ENCODE data around the gene ATOH7.
"Not testable (repeated sequence)": the region's sequence is repeated elsewhere in the genome, so short reads cannot be mapped to it uniquely, and the experiment has no call there.

Gene ATOH7

GRCh38 chr10:68208424-68209042, 23.4 kb downstream of the ATOH7 start:
- DNase-seq (ENCODE audit: low read depth) = peak; percentile 85
- H3K4me3 ChIP-seq (ENCODE audit: low read depth, low read length) = no peak overlapping the region
- TF ChIP-seq CTCF (conservative IDR thresholded peaks at IDR 0.05; ENCODE audit: low read depth, low read length) = peak; percentile 76

- TF ChIP-seq CTCF (conservative IDR thresholded peaks at IDR 0.05; ENCODE audit: low read depth, low read length) = no peak
- DNase-seq (ENCODE audit: low read depth) = peak; percentile 30
These were observed 29.0 kb downstream of the ATOH7 start for GRCh38 chr10:68202960-68203353.

GRCh38 chr10:68196701-68197100, 35.2 kb downstream of the ATOH7 start:
- no peak overlapping the region for H3K4me3 ChIP-seq (ENCODE audit: low read depth, low read length)
- DNase-seq (ENCODE audit: low read depth) = no peak
- TF ChIP-seq CTCF (conservative IDR thresholded peaks at IDR 0.05; ENCODE audit: low read depth, low read length) = no peak

More at GRCh38 chr10:68202960-68203353, 29.0 kb downstream of the ATOH7 start:
- no peak overlapping the region for H3K4me3 ChIP-seq (ENCODE audit: low read depth, low read length)

- not testable (repeated sequence) for H3K4me3 ChIP-seq (ENCODE audit: low read depth, low read length); DNase-seq (ENCODE audit: low read depth)
These were observed 36.1 kb downstream of the ATOH7 start for GRCh38 chr10:68195776-68196175.

- H3K4me3 ChIP-seq (ENCODE audit: low read depth, low read length) = no peak overlapping the region
- TF ChIP-seq CTCF (conservative IDR thresholded peaks at IDR 0.05; ENCODE audit: low read depth, low read length) = no peak
- DNase-seq (ENCODE audit: low read depth) = no peak
These were observed 37.6 kb downstream of the ATOH7 start for GRCh38 chr10:68194290-68194689.

GRCh38 chr10:68192113-68192512, 39.8 kb downstream of the ATOH7 start:
- H3K4me3 ChIP-seq (ENCODE audit: low read depth, low read length) = no peak overlapping the region
- peak; percentile 11 for DNase-seq (ENCODE audit: low read depth)
- TF ChIP-seq CTCF (conservative IDR thresholded peaks at IDR 0.05; ENCODE audit: low read depth, low read length) = no peak

- DNase-seq (ENCODE audit: low read depth) = no peak
- H3K4me3 ChIP-seq (ENCODE audit: low read depth, low read length) = no peak overlapping the region
- TF ChIP-seq CTCF (conservative IDR thresholded peaks at IDR 0.05; ENCODE audit: low read depth, low read length) = no peak
These were observed 43.1 kb downstream of the ATOH7 start for GRCh38 chr10:68188835-68189234.

Measured in choroid plexus epithelial cell (primary cell).